ENCODE measurements around the gene MIDN. TPM values are rescaled to one million over a fixed set of nuclear protein-coding genes. Genes with fewer than 3 reads are reported as not detected.

Gene MIDN
- total and polyA plus RNA-seq, 10 of the 15 experiments (the other 5 are each of a cell fraction or from before 2014, with no cell fraction given) = 0.38 to 51.5 (median 7.2) TPM

GRCh38 chr19:1239796-1240737, 8.3 kb upstream of the MIDN start (continued):
- TF ChIP-seq POLR2AphosphoS2 (IDR thresholded peaks at IDR 0.05; ENCODE audit: low read depth, low read length) (no peak), NFYB (IDR thresholded peaks at IDR 0.05; ENCODE audit: insufficient read depth, low read depth, low read length) (no peak), KDM1A (IDR thresholded peaks at IDR 0.05; ENCODE audit: borderline replicate concordance) (no peak), BRCA1 (IDR thresholded peaks at IDR 0.05; ENCODE audit: low read depth, low read length) (no peak), POU2F2 (IDR thresholded peaks at IDR 0.05; ENCODE audit: borderline replicate concordance, low read depth, low read length) (no peak), ZNF207 (IDR thresholded peaks at IDR 0.05; ENCODE audit: borderline replicate concordance) (peak; percentile 59; the same call in 1 of the 2 replicates), LARP7 (IDR thresholded peaks at IDR 0.05) (no peak; the same call in none of the 2 replicates), ZNF24 (IDR thresholded peaks at IDR 0.05) (0 out of 2 replicates have a peak, but pooled peaks have one; percentile 58), MXI1 (IDR thresholded peaks at IDR 0.05; ENCODE audit: low read depth, low read length) (no peak; the same call in 1 of the 2 replicates), RFX5 (IDR thresholded peaks at IDR 0.05; ENCODE audit: low read depth, low read length) (no peak), HDAC2 (IDR thresholded peaks at IDR 0.05) (no peak), E2F8 (IDR thresholded peaks at IDR 0.05; ENCODE audit: low read depth, partially characterized antibody) (no peak), ZSCAN29 (IDR thresholded peaks at IDR 0.05) (peak; percentile 45; the same call in 1 of the 2 replicates), DPF2 (IDR thresholded peaks at IDR 0.05) (peak; percentile 93), CHD1 (IDR thresholded peaks at IDR 0.05; ENCODE audit: low read depth, low read length) (no peak), SUZ12 (IDR thresholded peaks at IDR 0.05; ENCODE audit: unreplicated experiment) (no peak), CBX3 (IDR thresholded peaks at IDR 0.05; ENCODE audit: borderline replicate concordance, low read depth) (no peak), RB1 (IDR thresholded peaks at IDR 0.05; ENCODE audit: borderline replicate concordance) (peak; percentile 84; the same call in 1 of the 2 replicates), EED (IDR thresholded peaks at IDR 0.05; ENCODE audit: low read depth) (no peak)
- TF ChIP-seq, protein P1, sequence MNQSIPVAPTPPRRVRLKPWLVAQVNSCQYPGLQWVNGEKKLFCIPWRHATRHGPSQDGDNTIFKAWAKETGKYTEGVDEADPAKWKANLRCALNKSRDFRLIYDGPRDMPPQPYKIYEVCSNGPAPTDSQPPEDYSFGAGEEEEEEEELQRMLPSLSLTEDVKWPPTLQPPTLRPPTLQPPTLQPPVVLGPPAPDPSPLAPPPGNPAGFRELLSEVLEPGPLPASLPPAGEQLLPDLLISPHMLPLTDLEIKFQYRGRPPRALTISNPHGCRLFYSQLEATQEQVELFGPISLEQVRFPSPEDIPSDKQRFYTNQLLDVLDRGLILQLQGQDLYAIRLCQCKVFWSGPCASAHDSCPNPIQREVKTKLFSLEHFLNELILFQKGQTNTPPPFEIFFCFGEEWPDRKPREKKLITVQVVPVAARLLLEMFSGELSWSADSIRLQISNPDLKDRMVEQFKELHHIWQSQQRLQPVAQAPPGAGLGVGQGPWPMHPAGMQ (IDR thresholded peaks at IDR 0.05; ENCODE audit: borderline replicate concordance) = no peak
- TF ChIP-seq, protein P2, sequence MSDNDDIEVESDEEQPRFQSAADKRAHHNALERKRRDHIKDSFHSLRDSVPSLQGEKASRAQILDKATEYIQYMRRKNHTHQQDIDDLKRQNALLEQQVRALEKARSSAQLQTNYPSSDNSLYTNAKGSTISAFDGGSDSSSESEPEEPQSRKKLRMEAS (IDR thresholded peaks at IDR 0.05; ENCODE audit: low read depth, low read length) = peak; percentile 40; the same call in 1 of the 2 replicates
- TF ChIP-seq, protein P3, sequence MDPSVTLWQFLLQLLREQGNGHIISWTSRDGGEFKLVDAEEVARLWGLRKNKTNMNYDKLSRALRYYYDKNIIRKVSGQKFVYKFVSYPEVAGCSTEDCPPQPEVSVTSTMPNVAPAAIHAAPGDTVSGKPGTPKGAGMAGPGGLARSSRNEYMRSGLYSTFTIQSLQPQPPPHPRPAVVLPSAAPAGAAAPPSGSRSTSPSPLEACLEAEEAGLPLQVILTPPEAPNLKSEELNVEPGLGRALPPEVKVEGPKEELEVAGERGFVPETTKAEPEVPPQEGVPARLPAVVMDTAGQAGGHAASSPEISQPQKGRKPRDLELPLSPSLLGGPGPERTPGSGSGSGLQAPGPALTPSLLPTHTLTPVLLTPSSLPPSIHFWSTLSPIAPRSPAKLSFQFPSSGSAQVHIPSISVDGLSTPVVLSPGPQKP (IDR thresholded peaks at IDR 0.05; ENCODE audit: low read depth, low read length) = no peak

All from GM12878 (cell line).